HG03159 (cell line): Measurements from ENCODE around the gene SART3.
"Not testable (repeated sequence)": the region's sequence is repeated elsewhere in the genome, so short reads cannot be mapped to it uniquely, and the experiment has no call there.

ENCODE experiments used
- ATAC-seq: cut with Tn5 transposase; IDR thresholded peaks from one replicate; pipeline ENCODE4 v1.9.1; 2021; ENCODE audit warnings: mild to moderate bottlenecking, moderate library complexity; ENCODE audit not compliant: unreplicated experiment

The SART3 gene

GRCh38 chr12:108498136-108498535, 62.8 kb downstream of the SART3 start:
- ATAC-seq: no peak

GRCh38 chr12:108495823-108496579, 65.0 kb downstream of the SART3 start:
- ATAC-seq: no peak

GRCh38 chr12:108495054-108495453, 65.9 kb downstream of the SART3 start:
- no peak for ATAC-seq

- ATAC-seq: no peak
Observed at GRCh38 chr12:108491256-108491655, 69.7 kb downstream of the SART3 start.

- ATAC-seq: not testable (repeated sequence)
Observed at GRCh38 chr12:108487029-108487428, 73.9 kb downstream of the SART3 start.

- not testable (repeated sequence) for ATAC-seq
Observed at GRCh38 chr12:108485371-108485770, 75.6 kb downstream of the SART3 start.

GRCh38 chr12:108484845-108485244, 76.1 kb downstream of the SART3 start:
- ATAC-seq: no peak

- no peak for ATAC-seq
Observed at GRCh38 chr12:108484431-108484830, 76.5 kb downstream of the SART3 start.

- no peak for ATAC-seq
Observed at GRCh38 chr12:108483213-108484059, 77.5 kb downstream of the SART3 start.

GRCh38 chr12:108482717-108483212, 78.2 kb downstream of the SART3 start:
- ATAC-seq: no peak

GRCh38 chr12:108479364-108480070, 81.5 kb downstream of the SART3 start:
- ATAC-seq: no peak

- ATAC-seq: no peak
Observed at GRCh38 chr12:108478611-108479206, 82.3 kb downstream of the SART3 start.

- no peak for ATAC-seq
Observed at GRCh38 chr12:108477881-108478259, 83.1 kb downstream of the SART3 start.

- ATAC-seq: no peak
Observed at GRCh38 chr12:108477055-108477880, 83.7 kb downstream of the SART3 start.

- ATAC-seq: no peak
Observed at GRCh38 chr12:108475396-108475795, 85.6 kb downstream of the SART3 start.

- ATAC-seq: no peak
Observed at GRCh38 chr12:108473400-108474055, 87.4 kb downstream of the SART3 start.
